Left colon (tissue), 2 donors: ENCODE measurements around the gene NMT1. TPM values are rescaled to one million over a fixed set of nuclear protein-coding genes. Genes with fewer than 3 reads are reported as not detected.

Experiments used
- ATAC-seq: fragments of 200-7000 bp; cut with Tn5 transposase; one replicate; pipeline ENCODE4 v1.9.1; 2020; ENCODE audit warnings: mild to moderate bottlenecking, moderate library complexity
- DNase-seq, 2 donors: peaks; one replicate each; pipeline ENCODE4 v3.0.0-alpha.2; 2020
- intact Hi-C, 2 donors: fragments of 100-400 bp; cut with DNase I in 1 of 2; cut with micrococcal nuclease in 1 of 2; formaldehyde crosslinking; loops; one replicate each; pipeline versions ENCODE4 v1.11.2 to v1.14.0; 2022; cut with DNase I, micrococcal nuclease
- total RNA-seq, 2 donors: library from RNA; stranded (reverse); fragmentation: NEBNext Ultra II Directional; extraction: Animal tissue kit (Norgen Biotek cat#: 25700); gene quantifications; one replicate each; pipeline ENCODE4 v1.2.1, GENCODE V29; 2021
- donor health status: DM: no; HTN: no; CAD: no.
- donor health status: DM: yes; HTN: yes; CAD: no.

NMT1 gene
- total RNA-seq, 2 donors from 2014 or later: 48.2 to 69.5 TPM

DNA sequence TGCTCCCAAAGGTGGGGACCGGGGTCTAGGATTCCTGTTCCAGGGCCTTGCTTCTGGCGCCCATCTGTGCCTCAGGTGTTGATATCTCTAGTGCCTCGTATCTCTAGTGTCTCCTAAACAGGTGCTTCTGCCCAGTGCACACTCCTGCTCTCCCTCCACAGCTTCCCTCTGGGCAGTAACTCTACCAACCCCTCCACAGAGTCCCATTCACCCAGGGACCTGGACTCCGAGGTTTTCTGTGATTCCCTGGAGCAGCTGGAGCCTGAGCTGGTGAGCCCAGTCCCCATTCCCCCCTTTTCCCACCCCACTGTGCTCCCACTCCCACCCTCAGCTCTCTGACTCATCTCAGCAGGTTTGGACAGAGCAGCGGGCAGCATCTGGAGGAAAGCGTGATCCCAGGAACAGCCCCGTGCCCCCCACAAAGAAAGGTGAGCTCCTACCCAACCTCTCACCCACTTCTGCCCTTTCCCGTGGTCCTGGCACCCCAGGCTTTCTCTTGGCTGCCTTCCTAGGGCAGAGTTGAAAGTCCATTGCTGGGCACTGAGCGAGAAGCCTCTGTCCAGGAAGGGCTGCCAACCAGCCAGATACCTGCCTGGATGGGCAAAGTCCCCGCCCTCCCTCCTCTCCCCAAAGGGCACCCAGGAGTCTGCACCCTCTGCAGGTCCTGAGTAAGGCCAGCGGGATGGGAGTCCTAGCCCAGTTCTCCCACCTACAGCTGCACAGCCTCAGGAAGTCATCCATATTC, 76.6 kb downstream of the NMT1 start:
- intact Hi-C loops: loop anchor here (5.0 to 10.0 kb wide), 2 partner anchors 57 to 60 kb away; no protein-coding TSS in a partner anchor
- ATAC-seq: peak; percentile 47
- peak; percentile 67 to 71 for DNase-seq

- DNase-seq: no peak
- ATAC-seq: no peak
- intact Hi-C loops: loop anchor here (5.0 to 10.0 kb wide), 2 partner anchors 56 to 58 kb away; no protein-coding TSS in a partner anchor
These were observed 77.9 kb downstream of the NMT1 start for GRCh38 chr17:45138911-45139532.

DNA sequence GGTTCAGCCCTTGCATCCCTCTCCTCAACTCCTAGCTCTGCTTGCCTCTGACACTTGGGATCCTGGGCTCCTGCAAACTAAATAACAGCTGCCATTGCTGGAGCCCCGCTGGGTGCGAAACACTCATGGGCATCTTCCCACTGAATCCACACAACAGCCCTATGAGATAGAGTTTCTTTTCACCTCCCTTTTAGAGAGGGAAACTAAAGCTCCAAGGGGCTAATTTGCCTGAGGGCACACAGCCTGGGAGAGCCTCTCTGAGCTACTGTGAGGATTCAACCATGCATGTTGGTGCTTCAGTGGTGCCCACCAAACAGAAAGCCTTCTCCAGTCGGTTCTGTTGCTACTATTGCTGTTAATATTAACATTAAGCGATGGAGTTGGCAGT, 78.4 kb downstream of the NMT1 start:
- DNase-seq (no peak), ATAC-seq (no peak)
- intact Hi-C loops: loop anchor here (5.0 to 10.0 kb wide), 2 partner anchors 55 to 58 kb away; no protein-coding TSS in a partner anchor

DNA sequence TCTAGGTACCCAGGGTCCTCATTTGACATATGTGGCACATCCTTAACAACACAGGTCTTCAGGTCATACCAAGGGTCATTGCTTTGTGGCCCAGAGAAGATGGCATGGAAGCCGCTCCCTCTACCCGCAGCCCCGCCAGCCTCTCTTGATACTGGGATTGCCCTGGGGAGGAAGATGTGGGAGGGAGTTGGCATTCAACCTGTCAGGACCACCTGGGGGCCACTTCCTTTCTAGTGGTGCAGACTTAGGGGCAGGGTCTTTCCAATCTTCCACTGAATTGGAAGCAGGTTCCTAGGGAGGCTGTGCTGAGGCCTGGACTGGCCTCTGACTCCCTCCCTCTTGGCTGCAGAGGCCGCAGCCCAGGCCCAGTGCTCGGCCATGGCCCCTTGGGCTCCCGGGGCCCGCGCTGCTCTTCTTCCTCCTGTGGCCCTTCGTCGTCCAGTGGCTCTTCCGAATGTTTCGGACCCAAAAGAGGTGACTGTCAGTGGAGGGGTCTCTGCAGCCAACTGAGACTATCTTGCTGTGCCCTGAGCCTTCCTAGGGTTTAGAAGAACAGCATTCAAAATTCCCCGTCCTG, 82.1 kb downstream of the NMT1 start:
- DNase-seq (no peak), ATAC-seq (no peak)
- intact Hi-C loops: no loop called here

DNA sequence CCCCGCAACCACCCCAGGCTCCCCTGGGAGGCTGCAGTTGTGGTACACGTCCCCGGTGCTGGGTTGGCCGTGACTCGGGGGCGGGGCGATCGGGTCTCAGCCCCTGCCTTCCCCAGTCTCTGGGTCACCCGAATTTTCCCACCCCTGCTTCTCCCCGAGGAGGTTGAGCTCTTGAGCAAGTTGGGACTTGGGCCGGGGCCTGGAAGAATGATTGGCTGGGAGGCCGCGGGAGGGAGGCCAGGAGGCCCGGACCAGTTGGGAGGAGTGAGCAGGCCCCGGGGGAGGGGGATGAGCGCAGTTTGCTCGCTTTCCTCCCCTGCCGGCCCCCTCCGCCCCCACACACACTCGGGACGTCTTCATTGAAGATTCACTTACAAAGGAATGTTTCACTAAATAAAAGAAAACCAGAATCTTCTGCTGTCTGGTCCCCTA, 82.7 kb downstream of the NMT1 start:
- ATAC-seq (no peak), DNase-seq (peak; percentile 73 to 86)
- intact Hi-C loops: no loop called here

- DNase-seq (peak; percentile 50 to 76), ATAC-seq (no peak)
- intact Hi-C loops: no loop called here
These were observed 83.3 kb downstream of the NMT1 start for GRCh38 chr17:45144199-45145034.

- intact Hi-C loops: no loop called here
- ATAC-seq (no peak), DNase-seq (no peak)
These were observed 83.9 kb downstream of the NMT1 start for GRCh38 chr17:45145035-45145389.

DNA sequence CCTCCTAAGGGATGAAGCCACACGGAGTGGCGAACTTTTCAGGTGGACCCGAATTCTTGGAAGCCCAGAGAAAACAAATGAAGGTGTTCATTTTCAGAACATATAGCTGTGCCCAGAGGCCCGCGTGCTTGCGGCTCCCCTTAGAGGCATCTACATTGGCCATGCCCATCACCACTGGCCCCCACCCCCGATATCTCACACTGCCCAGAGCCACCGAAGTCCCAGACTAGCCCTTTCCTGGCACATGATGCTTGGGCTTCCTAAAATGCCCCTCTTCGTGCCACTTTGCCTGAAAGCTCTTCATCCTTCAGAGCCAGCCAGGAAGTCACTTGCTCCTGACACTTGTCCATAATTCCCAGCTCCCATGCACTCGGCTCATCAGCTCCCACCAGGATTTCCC, 85.0 kb downstream of the NMT1 start:
- intact Hi-C loops: no loop called here
- peak in 1 of 2 donors; percentile 32 for DNase-seq
- no peak for ATAC-seq

- intact Hi-C loops: no loop called here
- DNase-seq: no peak
- ATAC-seq: no peak
These were observed 85.4 kb downstream of the NMT1 start for GRCh38 chr17:45146592-45146889.

DNA sequence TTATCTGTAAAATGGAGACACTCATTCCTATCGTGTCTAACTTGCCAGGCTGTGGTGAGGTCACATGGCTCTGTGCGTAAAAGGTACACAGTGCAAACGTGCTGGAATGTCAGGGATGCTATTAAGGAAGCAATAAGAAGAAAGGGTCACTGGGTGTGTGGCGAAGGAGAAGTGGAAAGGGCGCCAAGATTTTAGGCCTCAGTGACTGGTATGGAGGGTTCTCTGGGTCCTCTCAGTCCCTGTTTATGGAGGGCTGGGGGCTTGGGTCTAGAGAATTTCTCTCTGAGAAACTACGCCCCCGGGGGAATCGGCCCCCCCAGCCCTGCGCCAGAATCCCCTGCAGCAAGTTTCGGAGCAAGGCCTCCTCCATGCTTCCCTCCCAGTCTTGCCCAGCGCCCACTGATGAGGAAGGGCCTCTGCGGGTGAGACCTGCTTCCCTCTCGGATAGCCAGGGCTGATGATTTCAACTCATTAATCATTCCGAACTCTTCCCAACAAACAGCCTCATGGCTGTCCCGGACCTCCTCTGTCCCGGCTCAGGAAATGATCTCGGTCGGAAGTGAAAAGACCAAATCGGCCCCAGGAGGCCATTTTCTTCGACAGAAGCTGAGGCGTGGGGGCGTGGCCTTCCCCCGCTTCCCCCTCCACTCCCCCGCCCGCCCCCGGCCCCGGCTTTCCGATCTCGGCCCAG, 85.9 kb downstream of the NMT1 start:
- ATAC-seq: peak; percentile 47

GRCh38 chr17:45147581-45148182, 86.6 kb downstream of the NMT1 start:
- DNase-seq: peak; percentile 83 to 84
- ATAC-seq: peak; percentile 47
- intact Hi-C loops: no loop called here

More for the DNA sequence above, 85.9 kb downstream of the NMT1 start:
- DNase-seq: peak; percentile 65 to 86
- intact Hi-C loops: no loop called here

GRCh38 chr17:45148183-45149036, 87.3 kb downstream of the NMT1 start, which contains the start of gene HEXIM1:
TSS of gene HEXIM1 (plus strand) at chr17:45148475. CDS start at chr17:45149191, 716 bp downstream.
- peak; percentile 70 for ATAC-seq
- intact Hi-C loops: no loop called here

DNA sequence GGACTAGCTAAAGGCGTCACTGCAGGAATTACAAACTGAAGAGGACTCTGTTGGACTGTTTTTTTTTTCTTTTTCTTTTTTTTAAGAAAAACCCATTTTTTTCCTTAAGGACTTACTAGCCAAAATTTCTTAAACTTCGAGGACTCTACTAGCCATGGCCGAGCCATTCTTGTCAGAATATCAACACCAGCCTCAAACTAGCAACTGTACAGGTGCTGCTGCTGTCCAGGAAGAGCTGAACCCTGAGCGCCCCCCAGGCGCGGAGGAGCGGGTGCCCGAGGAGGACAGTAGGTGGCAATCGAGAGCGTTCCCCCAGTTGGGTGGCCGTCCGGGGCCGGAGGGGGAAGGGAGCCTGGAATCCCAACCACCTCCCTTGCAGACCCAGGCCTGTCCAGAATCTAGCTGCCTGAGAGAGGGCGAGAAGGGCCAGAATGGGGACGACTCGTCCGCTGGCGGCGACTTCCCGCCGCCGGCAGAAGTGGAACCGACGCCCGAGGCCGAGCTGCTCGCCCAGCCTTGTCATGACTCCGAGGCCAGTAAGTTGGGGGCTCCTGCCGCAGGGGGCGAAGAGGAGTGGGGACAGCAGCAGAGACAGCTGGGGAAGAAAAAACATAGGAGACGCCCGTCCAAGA, 88.0 kb downstream of the NMT1 start:
- ATAC-seq (peak; percentile 54), DNase-seq (peak; percentile 90)
- intact Hi-C loops: no loop called here

More at GRCh38 chr17:45148183-45149036, 87.3 kb downstream of the NMT1 start, which contains the start of gene HEXIM1:
- DNase-seq: peak; percentile 98 to 99

- intact Hi-C loops: no loop called here
- DNase-seq (peak; percentile 67 to 79), ATAC-seq (peak; percentile 28)
These were observed 88.8 kb downstream of the NMT1 start for GRCh38 chr17:45149669-45150664.

DNA sequence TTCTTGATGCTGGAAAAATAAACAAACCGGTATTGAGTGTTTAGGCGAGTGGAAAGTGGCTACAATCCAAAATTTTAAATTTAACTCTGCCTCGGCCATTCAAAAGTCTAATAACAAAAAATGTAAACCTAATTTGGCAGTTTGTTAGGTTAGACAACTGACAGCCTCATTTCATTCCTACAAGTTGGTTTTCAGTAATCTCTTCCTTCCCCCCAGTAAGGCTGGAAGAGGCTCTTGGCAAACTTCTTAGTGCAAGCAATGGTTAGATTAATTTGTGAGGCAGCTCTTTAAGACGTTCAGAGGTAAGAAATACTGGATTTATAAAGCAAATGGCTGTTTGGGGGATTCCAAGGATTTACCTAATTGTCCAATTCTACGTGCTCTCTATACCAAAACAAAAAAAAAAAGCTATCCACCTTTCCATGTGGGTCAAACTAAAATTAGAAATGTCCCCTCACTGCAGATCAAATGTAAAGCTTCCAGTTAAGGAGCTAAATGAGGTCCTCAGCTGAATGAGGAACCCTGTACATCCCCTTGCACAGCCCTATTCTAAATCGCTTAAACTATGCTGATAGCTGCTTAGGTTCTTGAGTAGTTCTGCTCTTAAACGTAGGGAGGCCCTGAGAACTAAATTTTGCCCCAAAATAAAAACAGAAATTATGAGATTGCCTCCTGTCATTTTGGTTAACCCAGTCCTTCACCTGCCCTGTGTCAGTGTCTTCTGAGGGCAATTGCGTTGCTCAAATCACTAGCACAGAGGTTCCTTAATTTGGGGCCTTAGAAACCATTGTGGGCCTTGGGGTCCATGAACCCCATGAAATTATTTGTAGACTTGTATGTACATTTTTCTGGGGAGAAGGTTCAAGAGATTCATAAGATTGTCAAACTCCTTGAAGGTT, 90.0 kb downstream of the NMT1 start:
- intact Hi-C loops: no loop called here
- ATAC-seq (no peak), DNase-seq (no peak)
